Effector CD4-positive, alpha-beta T cell (primary cell): ENCODE measurements around the gene PLXNA4.

Experiments used
- DNase-seq: peaks from one replicate; pipeline ENCODE4 v3.0.0-alpha.2; 2020

Gene PLXNA4

DNA sequence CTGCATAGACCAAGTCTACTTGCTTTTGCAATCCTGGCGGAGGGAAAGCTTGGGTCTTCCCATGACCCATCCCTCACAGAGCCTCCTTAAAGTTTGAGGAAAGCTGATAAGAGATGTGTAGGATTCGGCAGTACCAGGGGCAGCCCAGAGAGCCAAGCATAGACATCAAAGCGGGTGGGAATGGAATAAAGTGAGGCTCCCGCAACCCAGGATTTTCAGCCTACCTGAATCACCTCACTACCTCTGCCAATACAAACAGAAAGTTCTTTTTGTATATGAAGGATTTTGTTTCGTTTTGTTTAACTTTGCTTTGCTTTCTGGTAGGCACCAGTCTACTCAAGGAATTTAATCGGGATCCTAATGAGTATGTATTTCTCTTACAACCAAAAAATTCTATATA is 451.7 kb downstream of the PLXNA4 start:
- no peak for DNase-seq

GRCh38 chr7:132123773-132124172 is 452.5 kb downstream of the PLXNA4 start:
- DNase-seq = no peak

DNA sequence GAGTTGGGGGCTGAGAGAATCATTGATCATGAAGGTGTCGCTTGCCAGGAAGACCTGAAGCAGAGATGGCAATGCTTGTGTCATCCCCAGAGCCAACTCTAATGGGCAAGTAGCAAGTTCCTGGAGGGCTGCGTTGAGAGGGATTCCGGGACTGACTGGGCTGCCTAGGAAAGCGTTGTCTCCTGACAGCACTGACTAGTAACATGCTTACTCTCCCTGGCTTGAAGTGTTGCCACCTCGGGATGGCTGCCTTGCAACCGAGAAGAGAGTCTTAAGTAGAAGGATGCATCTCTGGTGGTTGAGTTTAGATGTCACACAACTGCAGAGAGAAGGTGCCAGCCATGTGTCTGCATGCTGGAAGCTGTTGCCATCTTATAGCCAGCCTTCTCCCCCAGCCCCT is 453.4 kb downstream of the PLXNA4 start:
- no peak for DNase-seq

DNA sequence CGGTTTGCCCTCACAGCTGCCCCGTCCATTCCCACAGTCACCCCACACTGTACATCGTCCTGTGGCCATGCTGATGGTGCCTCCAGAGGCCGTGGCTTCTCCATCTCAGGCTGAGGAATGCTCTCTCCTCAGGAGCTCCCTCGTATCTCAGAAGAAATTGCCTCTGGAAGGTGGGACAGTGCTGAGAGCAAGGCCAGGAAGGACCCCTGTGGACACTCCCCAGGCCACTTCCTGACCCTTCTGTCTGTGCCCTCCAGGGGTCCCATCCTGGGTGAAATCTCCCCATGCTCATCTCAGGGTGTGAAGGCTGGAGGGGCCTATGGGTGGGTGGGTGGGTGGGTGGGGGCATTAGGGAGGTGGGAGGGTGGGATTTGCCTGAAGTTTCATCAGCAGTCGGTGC is 454.3 kb downstream of the PLXNA4 start:
- DNase-seq = no peak

DNA sequence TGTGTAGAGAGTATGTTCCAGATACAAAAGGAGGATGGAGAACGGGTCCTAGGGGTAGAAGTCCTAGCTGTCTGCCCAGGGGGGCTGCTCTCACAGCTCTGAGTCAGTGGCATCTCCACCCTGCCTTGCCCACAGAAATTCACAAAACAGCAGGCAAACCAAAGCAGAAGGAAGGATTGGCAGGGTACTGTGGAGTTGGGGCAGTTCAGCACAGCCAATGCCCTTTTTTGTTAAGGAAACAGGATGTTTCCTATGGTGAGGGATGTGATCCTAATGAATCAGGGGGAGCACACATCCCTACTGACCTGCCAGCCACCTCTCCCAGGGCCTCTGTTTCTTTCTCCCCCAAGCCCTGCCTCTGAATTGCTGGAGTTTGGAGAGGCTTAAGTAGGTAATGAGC is 457.6 kb downstream of the PLXNA4 start:
- DNase-seq = no peak

DNA sequence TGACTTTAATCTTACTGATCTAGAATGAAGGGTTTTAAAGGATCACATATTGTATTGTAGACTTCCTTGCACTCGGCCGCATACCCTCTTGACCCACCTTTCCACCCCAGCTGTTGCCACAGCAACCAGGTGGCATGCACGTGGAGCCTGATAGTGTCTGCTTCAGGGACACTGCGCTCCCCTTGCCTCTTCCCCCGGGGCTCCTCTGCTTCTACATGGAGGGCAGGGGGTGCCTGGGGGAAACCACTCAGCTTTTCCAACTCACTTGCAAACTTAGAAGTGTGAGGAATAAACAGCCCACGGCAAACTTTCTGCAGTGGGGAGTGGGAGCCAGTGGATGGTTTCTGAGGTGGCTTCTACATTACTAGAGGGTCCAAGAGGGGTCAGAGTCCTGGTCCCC is 458.6 kb downstream of the PLXNA4 start:
- no peak for DNase-seq

DNA sequence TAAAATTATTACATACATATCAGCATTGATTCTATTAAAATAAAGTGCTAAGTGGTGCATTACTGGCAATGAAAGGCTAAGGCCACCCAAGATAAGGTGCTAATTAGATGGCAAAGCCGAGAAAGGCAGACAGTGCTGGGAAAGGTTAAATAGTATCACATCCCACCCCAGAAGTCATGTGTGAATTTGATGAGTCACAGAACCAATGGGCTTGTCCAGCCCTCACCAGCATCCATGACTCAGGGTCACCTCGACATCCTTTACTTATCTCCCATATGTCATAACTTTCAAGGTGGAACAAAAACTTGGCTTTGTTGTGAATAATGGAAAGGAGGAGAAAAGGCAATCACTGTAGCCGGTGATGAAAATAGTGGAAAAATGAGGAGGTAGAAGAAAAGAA is 459.1 kb downstream of the PLXNA4 start:
- no peak for DNase-seq

DNA sequence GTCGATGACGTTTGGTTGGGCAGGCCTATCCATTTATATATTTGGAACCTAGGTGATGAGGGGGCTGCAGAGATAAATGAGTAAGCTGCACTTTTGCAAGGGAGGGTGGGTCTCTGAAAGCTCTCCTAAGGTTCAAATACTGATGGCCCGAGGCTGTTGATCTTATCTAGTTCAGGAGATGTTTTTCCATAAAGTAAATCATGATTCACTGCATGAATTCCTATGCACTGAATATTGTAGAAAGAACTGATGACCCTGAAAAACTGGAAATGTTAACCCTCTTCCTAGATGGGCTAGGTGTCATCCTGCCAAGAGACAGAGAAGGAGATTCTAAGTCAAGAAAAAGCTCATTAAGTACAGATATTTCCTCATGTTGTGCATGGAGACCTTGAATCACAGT is 459.9 kb downstream of the PLXNA4 start:
- DNase-seq = no peak

DNA sequence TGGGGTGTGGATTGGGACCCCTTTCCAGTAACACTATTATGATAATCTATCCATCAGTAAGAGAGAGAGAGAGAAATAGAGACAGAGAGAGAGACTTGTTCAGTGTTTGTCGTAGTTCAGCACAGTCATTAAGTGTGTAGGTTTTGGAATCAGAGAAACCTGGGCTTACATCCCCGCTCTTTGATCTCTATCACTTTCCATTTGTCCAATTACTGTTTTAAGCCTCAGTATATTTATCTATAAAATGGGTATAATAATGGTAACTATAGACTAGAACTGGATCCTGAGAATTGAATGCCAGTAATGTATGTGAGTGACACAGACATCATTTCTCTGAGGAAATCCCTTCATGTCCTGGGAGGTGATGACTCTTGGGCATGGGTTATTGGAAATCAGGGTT is 460.5 kb downstream of the PLXNA4 start:
- no peak for DNase-seq

DNA sequence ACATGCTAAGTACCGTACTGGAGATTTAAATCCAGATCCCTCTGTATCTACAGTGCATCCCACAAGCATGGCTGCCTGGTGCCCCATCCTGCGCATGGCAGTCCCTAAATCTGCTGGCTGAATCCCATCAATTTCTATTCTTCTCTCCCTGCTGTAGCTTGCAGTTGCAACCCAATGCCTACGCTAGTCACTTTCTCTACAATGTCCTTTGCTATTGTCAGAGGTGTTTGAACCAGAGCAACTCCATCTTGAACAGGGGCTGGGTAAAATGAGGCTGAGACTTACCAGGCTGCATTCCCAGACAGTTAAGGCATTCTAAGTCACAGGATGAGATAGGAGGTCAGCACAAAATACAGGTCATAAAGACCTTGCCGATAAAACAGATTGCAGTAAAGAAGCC is 461.2 kb downstream of the PLXNA4 start:
- DNase-seq = no peak

- DNase-seq = no peak
Measured at GRCh38 chr7:132114411-132114810, 461.9 kb downstream of the PLXNA4 start.

DNA sequence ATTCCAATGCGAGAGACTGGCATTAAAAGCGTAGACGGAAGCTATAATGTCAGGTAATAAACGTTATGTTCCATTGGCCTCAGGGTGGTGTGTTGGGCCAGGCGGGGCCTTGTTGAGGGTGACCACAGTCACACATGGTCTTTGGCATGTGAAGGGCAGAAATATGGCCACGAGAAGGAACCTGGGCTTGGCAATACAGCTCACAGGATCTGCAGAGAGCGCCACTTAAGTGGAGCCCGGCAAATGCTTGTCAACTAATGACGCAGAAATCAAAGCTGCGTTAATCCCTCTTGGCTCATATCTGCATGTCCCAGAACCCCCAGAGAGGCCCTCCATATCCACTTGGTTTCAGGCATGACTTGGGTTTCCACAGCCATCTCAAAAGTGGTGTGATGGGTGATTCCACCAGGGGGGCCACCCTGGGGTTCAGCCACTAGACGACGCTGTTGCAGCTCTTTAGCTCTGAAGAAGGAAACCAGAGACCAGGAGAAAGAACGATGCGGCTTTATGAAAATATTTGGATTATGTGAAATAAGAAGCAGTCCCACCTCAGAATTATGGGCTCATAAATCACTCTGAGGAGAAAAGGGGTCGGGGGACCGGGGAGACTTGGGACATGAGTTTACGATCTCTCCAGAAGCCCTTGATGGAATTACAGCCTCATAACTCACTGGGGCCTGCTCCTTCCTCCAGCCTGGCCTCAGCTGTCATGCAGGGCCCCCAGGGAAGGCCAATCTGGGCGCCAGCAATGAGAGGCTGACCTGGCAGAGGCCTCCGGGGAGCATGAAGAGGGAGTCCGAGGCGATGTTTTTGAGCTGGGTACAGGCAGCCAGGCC is 462.5 kb downstream of the PLXNA4 start:
- DNase-seq = no peak

- no peak for DNase-seq
Measured at GRCh38 chr7:132112657-132113056, 463.6 kb downstream of the PLXNA4 start.

GRCh38 chr7:132112106-132112505 is 464.2 kb downstream of the PLXNA4 start:
- DNase-seq = no peak

DNA sequence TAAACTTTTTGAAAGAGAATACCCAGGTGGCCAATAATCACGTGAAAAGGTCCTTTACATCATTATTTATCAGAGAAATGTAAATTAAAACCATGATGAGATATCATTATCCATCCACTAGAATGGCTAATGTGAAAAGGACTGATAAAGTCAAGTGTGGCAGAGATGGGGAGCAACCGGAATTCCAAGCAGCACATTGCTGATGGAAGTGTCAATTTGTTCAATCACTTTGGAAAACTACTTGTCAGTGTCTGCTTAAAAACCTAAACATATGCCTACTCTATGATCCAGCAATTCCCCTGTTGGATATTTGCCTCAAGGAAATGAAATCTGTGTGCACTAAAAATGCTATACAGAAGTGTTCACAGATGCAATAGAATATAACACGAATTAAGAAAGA is 465.6 kb downstream of the PLXNA4 start:
- DNase-seq = no peak

- DNase-seq = no peak
Measured at GRCh38 chr7:132109769-132110168, 466.5 kb downstream of the PLXNA4 start.

DNA sequence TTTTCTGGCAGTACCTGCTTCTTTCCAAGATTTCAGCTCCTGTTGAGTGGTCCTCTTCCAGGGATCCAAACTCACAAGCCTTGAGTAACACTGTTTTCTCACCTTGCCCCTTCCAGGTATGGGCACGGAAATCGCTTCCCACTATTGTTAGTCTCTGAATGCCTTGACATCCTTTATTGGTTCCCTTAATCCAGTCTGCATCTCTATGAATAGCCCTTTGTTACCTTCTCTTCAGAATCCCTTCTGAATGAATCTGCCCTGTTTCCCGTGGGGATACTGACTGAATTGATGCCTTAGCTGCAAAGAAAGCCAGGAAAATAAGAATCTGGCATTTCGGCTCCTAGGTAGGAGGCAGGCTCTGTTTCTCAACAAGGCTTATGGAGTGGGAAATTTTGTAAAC is 467.7 kb downstream of the PLXNA4 start:
- DNase-seq = no peak

DNA sequence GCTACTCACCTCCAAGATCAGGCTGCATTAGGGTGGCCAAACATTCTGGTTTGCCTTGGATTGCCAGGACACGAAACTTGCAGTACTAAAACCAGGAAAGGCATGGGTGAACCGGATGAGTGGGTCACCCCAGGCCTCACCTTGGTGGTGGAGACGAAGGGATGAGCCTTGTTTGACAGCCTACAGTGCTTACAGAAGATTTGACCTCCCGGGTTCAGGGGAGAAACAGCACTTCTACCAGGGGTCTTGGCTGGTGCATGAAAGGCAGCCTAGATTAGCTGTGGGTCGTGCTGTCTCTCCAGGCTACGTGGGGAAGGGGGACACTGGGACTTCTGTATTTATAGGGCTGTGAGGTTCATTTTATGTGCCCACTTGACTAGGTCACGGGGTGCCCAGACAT is 469.8 kb downstream of the PLXNA4 start:
- DNase-seq = no peak

DNA sequence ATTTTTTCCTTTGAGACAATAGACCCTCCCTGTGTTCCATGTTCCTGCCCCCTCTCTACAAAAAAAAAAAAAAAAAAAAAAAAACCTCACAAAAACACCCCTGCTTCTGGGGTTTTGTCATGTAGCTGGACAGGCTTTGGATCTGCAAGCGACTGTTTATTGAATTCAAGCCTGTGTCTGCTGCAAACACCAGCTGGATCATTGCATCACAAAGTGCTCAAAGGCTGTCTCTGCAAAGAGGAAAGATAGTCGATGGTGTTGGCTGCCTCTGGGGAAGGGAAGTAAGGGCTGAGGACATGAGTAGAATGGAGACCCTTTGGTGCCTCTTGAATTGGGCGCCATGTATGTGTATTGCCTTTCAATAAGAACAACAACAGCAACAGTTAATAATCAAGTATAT is 471.2 kb downstream of the PLXNA4 start:
- no peak for DNase-seq

DNA sequence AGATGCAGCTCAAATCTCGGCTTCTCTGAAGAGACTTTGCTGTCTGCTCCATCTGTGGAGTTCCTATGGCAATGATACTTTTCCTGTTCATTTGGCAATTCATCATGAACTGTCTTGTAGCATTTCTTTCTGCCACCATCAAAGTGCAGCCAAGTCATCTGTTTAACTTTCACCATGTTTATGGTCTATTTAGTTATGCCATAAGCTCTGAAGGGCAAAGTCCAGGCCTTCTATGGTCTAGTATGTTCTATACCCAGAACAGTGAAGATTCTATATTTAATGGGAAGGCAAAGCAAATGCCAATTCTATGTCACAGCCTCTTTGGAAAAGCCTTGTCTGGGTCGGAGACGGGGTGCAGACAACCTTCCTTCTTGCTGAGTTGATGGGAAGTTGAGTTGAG is 472.6 kb downstream of the PLXNA4 start:
- DNase-seq = no peak

GRCh38 chr7:132102942-132103341 is 473.3 kb downstream of the PLXNA4 start:
- DNase-seq = no peak

- no peak for DNase-seq
Measured at GRCh38 chr7:132102391-132102790, 473.9 kb downstream of the PLXNA4 start.

- DNase-seq = no peak
Measured at GRCh38 chr7:132100981-132101380, 475.3 kb downstream of the PLXNA4 start.

- DNase-seq = no peak
Measured at GRCh38 chr7:132100483-132100882, 475.8 kb downstream of the PLXNA4 start.

DNA sequence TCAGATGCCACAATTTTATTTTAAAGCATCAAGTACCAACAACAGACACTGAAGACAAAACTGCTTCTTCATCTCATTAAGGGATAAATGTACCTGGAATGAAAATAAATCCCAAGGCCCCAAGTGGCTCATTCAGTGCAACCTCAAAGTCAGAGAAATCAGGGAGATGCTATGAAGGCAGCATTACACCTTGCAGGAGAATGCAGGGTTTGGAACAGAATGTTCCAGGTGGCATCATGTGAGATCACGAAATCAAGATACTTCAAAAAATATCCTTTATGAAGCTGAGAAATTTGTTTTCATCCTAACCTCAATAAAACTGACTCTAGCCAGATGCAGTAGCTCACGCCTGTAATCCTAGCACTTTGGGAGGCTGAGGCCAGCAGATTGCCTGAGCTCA is 477.1 kb downstream of the PLXNA4 start:
- DNase-seq = no peak
